Breast epithelium (tissue), 3 donors: Measurements from ENCODE around the gene SQOR.

Source experiments
- POLR2AphosphoS5 ChIP-seq, 3 donors: sonication (generic); formaldehyde crosslinking; IDR thresholded peaks; one replicate each; pipeline ENCODE4 v1.6.1; 2017; ENCODE audit warnings: antibody characterized with exemption in 3 of 3
- TF ChIP-seq, protein P1 (sequence below), 3 donors: fragments of 450-650 bp; IDR thresholded peaks; one replicate each; pipeline ENCODE4 v1.5.1; 2016 to 2017; ENCODE audit warnings: antibody characterized with exemption in 3 of 3, mild to moderate bottlenecking in 3 of 3, moderate library complexity in 3 of 3

DNA sequence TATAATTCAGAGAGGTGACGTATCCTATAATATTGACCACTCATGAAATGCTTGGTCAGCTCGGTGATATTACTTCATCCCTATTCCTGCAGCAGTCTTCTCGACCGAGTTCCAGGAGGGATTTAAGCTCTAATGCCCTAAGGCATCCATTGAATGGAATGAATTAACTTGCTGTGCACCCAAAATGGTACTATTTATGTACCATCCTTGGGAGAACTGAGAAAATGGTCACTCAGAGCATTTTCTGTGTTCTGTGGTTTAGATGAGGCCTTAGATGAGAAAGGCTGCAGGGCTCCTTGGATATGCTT lies 47.0 kb upstream of the SQOR start:
- TF ChIP-seq, protein P1, sequence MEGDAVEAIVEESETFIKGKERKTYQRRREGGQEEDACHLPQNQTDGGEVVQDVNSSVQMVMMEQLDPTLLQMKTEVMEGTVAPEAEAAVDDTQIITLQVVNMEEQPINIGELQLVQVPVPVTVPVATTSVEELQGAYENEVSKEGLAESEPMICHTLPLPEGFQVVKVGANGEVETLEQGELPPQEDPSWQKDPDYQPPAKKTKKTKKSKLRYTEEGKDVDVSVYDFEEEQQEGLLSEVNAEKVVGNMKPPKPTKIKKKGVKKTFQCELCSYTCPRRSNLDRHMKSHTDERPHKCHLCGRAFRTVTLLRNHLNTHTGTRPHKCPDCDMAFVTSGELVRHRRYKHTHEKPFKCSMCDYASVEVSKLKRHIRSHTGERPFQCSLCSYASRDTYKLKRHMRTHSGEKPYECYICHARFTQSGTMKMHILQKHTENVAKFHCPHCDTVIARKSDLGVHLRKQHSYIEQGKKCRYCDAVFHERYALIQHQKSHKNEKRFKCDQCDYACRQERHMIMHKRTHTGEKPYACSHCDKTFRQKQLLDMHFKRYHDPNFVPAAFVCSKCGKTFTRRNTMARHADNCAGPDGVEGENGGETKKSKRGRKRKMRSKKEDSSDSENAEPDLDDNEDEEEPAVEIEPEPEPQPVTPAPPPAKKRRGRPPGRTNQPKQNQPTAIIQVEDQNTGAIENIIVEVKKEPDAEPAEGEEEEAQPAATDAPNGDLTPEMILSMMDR (IDR thresholded peaks at IDR 0.05): no peak
- no peak for TF ChIP-seq POLR2AphosphoS5 (IDR thresholded peaks at IDR 0.05)
